ENCODE data around the gene ZNF157.
A peak's percentile ranks its signal among the peaks of the same experiment; 100 is the strongest.
"Not testable (repeated sequence)": the region's sequence is repeated elsewhere in the genome, so short reads cannot be mapped to it uniquely, and the experiment has no call there.

Gene ZNF157

DNA sequence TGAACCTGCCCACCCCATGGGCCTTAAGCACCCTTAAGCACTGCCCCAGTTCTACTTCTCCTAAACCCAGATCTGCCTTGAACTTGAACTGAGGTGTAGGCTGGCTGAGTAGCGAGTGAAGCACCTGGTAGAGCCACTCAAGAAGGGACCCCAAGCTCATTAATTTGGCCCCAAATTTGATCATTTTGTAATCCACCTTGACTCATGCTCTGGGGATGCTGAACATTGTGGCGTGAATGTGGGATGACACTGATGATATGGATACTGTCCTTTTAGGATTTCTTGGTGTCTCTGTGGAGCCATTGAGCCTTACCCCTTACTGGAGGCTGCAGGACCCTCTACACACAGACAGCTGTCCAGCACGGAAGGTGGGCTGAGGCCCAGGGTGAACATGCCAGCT, at the start of gene ZNF157:
TSS of gene ZNF157 (plus strand) at position 301 of the 400 bp plus-strand sequence. CDS start at position 392, 91 bp downstream.
- DNase-seq, result no peak

DNA sequence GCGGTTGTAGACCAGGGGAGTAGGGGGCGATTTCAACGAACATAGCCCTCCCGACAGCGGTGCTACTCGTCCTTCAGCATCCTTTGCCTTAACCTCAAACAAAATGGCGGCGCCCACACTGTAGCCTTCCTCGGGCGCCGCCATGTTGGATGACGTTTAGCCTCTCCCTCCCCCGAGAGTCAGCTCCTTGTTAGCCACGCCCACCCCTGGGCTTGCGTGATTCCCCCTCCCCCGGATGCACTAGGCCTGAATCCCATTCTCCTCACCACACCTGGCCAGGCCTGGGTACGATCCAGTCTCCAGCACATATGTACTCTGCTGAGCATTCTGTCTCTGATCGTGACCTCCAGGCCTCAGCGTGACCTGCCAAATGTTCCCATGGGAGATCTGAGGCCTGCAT, 49.0 kb upstream of the ZNF157 start:
- DNase-seq, result no peak

DNA sequence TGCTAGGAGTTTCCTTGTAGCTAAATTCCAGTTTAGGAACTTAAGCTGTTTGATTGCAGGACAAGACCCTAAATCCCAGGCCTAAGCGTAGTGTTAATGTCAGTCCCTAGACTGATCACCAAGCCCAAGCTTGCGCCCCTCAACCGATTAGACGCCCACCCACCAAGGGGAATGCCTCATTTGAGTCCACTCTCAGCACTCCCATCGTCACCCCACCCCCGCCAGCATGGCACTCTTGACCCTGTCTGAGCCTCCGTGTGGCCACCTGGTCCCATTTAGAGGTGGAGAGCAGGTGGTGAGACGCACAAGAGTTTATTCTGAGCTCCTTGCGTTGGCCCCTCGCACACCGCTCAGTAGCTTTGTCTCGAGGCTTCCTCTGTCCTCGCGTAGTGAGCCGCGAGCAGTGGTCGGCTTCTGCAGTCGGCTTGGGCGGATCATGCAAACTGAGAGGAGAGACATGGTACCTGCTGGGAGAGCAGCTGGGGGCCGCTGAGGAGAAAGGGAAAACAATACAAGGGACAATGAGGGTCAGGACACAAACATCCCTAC, 48.5 kb upstream of the ZNF157 start:
- no peak for DNase-seq

DNA sequence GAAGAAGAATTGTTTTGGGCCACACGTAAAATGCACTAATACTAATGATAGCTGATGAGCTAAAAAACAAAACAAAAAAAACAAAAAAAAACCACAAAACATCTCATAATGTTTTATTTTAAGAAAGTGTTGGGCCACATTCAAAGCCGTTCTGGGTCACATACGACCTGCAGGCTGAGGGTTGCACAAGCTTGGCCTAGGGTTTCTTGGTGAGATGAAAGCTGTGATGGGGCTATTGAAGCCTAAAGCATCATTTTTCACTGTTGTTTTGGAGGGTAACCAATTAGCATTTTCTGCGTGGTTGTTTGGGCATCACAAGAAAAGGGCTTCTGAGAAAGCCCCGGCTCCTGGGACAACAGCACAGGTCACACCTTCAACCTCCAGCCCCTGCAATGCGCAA, 42.5 kb upstream of the ZNF157 start:
- DNase-seq, result no peak

DNA sequence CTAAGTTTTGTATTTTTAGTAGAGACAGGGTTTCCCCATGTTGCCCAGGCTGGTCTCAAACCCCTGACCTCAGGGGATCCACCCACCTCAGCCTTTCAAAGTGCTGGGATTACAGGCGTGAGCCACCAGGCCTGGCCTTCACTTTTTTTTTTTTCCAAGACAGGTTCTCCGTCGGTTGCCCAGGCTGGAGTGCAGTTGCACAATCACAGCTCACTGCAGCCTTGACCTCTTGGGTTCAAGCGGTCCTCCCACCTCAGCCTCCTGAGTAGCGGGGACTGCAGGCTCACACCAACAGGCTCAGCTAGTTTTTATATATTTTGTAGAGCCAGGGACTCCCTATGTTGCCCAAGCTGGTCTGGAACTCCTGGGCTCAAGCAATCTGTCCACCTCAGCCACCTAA, 37.6 kb upstream of the ZNF157 start:
- DNase-seq, result not testable (repeated sequence)

DNA sequence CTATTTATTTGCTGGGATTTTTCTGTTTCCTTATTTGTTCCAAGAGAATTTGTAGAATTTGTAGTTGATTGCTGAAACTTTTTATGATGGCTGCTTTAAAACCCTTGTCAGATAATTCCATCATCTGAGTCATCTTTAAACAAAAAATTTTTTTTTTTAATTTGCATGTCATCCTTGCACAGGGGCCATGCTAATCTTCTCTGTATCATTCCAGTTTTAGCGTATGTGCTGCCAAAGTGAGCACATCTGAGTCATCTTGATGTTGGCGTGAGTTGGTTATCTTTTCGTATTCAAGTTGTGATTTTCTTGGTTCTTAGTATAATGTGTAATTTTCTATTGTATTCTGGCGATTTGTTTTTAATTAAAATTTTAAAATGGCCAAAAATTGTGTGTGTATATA, 18.7 kb upstream of the ZNF157 start:
- no peak for DNase-seq

DNA sequence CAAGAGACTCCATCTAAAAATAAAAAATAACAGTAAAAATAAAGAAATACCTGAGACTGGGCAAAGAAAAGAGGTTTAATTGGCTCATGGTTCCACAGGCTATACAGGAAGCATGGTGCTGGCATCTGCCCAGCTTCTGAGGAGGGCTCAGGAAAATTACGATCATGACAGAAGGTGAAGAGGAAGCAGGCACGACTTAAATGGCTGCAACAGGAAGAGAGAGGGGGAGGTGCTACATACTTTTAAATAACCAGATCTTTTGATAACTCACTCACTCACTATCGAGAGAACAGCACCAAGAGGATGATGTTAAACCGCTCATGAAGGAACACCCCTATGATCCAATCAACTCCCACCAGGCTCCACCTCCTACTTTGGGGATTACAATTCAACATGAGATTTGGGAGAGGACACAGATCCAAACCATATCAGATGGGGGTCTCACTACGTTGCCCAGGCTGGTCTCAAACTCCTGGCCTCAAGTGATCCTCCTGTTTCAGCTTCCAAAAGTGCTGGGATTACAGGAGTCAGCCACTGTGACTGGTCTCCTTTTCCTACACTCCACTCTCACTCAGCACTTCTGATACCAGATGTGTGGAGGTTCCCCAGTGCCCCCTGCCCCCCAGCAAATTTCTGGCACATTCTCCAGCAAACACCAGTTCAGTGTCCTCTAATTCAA, 11.9 kb upstream of the ZNF157 start:
- peak; percentile 14 to 49 for DNase-seq

DNA sequence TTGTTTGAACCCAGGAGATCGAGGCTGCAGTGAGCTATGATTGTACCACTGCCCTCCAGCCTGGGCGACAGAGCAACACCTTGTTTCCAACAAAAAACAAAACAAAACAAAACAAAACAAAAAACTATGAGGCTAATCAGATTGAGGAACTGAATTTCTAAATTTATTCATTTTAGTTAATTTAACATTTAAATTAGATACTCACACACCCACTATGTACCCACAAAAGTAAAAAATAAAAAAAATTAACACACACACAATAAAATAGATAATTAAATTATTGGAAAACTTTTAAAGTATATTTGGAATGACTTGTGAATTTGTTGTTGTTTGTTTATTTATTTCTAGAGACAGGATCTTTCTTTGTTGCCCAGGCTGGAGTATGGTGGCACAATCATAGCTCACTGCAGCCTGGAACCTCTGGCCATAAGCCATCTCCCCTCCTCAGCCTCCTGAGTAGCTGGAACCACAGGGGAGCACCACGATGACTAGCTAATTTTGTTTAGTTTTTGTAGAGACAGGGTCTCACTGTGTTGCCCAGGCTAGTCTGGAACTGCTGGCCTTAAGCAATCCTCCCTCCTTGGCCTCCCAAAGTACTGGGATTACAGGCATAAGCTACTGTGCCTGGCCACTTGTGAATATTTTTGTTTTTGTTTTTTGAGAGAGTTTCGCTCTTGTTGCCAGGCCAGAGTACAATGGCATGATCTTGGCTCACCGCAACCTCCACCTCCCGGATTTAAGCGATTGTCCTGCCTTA, 9.8 kb upstream of the ZNF157 start:
- DNase-seq, result no peak

DNA sequence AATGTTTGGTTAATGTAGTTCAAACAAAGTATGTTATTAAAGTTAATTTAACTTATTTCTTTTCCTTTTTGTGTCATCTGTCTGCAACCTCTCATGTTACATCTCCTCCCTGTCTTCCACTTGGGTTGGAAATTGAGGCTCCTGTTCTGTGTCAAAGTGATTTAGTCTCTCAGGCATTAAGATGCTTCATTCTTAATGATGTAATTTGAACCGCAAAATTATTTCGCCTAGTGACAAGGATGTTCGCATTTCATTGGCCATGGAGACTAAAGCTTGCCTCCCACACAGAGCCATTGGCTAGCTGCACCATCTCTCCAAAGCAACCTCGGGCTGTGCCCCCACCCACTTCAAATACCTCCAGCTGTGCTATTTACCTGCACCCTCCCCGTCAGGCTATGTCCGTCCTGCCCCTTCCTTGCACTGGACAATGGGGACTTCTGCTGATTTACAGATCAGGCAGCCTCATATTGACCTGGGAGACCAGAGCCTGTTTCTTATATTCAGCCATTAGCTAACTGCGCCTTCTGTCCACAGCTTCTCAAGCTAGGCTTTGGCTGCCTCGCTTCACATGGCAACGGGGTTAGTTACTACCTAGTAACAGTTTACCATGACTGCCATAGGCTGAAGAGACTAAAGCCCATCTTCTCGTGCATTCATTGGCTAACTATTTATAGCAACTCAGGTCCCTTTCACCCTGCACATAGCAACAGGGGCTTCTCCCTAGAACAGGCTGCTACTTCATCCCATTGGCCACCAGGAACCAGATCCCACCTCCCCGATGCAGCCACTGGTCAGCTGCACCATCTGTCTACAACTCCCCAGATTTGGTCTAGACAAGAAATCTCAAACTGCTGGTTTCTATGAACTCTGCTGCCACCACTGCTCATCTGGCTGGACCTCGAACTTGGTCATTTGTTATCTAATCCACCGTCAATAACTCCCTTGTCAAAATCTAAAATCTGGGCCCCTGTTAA, 8.6 kb upstream of the ZNF157 start:
- peak; percentile 74 to 87 for DNase-seq

DNA sequence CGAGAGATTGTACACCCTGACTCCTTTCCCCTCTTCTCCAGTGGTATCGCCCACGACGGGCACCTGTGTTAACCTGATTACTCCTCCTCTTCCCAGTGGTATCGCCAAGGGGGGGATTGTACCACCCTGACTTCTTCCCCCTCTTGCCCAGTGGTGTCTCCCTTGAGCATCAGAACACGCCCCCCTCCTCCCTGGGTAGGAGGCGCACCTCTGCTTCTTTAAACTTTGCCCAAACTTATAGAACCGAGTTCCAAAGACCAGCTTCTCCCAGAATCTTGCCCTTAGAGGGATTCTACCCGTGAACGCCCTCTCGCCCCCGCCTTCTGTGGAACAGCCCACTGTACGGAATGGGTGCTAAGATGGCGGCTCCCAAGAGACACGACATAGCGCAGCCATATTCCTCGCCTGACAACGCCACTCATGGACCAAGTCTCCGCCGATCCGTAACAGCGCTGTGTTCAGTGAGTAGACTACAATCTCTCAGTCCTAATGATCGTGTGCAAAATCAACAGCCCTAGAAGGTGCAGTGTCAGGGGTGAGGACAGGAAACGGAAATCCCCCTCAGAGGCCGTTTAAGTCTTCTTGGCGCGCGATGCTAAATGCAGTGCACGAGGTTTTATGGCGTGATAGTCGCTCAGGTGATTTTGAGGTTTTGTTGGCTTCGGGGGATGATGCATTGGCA, 4.2 kb upstream of the ZNF157 start:
- peak; percentile 81 for DNase-seq

DNA sequence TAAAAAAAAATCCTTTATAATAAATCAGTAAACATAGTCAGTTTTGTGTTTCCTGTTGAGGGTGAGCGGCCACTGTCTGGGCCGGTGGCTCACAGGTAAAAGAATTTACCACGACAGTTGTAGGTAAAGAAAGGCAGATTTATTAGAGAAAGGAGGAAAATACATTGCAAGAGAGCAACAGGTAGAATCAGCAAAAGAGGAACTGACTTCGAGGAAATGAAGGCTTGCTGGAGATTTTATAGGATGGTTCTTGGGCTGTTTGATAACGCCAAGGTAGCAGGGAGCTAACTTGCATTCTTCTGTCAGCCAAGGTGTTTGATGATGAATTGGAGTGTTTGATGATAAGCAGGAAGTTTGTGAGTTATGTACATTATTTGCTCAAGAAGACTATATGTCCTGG, 2.8 kb downstream of the ZNF157 start:
- DNase-seq, result no peak

DNA sequence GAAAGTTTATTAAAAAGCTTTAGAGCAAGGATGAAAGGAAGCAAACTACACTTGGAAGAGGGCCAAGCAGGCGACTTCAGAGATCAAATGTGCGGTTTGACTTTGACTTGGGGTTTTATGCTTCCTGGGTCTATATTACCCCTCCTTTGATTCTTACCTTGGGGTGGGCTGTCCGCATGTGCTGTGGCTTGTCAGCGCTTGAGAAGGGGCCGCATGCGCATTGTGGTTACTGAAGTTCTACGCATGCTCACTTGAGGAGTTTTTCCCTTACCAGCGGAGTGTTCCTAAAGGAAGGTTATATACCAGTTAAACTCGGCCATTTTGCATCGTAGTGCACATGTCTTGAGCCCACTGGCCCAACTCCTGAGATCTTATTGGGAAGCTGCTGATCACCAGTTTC, 9.9 kb downstream of the ZNF157 start:
- peak; percentile 85 for DNase-seq

DNA sequence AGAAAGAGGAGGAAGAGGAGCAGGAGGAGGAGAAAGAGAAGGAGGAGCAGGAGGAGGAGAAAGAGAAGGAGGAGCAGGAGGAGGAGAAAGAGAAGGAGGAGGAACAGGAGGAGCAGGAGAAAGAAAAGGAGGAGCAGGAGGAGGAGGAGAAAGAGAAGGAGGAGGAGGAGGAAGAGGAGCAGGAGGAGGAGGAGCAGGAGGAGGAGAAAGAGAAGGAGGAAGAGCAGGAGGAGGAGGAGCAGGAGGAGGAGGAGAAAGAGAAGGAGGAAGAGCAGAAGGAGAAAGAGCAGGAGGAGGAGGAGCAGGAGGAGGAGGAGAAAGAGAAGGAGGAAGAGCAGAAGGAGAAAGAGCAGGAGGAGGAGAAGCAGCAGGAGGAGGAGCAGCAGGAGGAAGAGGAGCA, 10.5 kb downstream of the ZNF157 start:
- not testable (repeated sequence) for DNase-seq

DNA sequence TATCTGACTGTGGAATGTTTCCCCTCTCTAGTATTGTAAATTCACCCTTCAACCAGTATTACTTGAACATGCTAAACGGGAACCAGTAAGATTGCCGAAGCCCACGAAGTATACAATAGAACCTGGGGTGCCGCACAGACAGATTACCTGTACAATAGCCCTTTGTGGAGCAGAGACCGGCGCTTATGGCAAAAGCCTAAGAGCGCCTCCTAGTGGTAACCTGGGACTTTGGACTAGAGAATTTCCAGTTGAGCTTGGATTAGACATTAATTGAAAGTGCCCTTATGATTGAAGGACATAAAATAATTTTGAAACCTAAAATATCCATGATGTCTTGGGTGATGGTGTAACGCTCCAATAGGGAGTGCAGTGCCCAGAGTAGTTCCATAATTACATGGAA, 14.1 kb downstream of the ZNF157 start:
- peak; percentile 77 to 81 for DNase-seq

DNA sequence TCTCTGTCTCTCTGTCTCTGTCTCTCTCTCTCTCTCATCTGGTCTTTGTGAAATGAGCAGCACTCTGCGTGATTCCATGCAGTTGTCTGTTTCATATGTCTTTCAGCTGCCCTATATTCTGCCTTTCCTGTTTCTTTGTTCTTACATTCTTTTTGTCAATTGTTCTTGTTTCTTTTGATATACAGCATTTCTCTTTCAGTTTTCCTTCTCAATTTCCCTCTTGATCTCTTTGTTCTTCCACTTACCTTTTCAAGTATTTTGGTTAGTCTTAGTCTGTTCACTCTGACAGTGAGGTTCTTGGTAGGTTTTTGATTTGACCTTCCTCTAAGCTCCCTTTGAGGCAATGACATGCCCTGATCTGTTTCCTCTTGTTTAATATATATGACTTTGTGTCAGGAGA, 20.4 kb downstream of the ZNF157 start:
- no peak for DNase-seq

DNA sequence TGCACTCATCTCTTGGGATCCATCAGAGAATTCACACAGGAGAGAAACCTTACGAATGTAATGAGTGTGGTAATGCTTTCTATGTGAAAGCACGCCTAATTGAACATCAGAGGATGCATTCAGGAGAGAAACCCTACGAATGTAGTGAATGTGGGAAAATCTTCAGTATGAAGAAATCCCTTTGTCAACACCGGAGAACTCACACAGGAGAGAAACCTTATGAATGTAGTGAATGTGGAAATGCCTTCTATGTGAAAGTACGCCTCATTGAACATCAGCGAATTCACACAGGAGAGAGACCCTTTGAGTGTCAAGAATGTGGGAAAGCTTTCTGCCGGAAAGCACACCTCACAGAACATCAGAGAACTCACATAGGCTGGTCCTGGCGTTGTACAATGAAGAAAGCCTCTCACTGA, 42.8 kb downstream of the ZNF157 start:
- no peak for DNase-seq

DNA sequence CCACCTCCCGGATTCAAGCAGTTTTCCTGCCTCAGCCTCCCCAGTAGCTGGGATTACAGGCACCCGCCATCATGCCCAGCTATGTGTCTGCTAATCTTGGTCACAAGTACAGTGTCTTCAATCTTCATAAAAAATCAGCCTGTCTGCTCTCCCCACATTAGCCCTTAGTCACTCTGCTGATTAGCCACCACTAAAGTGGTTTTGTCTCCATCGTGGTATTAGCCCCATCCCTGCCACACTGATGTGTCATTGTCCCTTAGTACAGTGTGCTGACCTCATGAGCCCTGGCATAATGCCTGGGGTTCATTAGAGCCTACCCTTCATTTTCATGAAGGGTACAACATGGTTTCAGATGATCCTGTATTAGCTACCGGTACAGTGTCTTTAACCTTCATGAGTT, 49.9 kb downstream of the ZNF157 start:
- no peak for DNase-seq

DNA sequence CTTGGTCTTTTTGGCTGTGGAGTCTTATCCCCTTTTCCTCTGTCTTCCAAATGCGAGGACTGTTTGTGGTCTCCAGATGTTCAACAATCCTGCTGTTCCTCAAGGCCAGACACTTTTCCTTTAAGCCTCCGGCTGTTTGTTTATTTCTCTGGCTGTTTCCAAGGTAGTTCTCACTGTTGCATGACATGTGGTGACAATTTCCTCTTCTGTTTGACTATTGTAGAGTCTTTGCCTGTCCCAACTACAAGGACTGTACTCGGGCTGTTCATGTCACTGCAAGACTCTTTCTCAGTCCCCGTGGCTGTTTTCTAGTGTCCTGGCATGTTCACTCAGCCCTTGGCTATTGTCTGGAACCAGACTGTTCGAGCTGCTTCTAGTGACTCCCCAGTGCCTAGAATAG, 50.6 kb downstream of the ZNF157 start:
- DNase-seq, result no peak

DNA sequence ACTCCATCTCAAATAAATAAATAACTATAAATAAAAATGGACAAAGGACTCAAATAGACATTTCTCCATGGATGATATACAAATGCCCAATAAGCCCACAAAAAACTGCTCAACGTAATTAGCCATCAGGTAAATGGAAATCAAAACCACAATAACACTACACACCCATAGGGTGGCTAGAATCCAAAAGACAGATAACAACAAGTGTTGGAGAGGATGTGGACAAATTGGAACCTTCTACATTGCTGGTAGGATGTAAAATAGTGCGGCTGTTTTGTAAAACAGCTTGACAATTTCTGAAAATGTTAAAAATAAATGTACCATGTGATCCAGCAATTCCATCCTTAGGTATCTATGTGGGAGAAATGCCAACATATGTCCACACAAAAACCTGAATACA, 52.1 kb downstream of the ZNF157 start:
- no peak for DNase-seq

DNA sequence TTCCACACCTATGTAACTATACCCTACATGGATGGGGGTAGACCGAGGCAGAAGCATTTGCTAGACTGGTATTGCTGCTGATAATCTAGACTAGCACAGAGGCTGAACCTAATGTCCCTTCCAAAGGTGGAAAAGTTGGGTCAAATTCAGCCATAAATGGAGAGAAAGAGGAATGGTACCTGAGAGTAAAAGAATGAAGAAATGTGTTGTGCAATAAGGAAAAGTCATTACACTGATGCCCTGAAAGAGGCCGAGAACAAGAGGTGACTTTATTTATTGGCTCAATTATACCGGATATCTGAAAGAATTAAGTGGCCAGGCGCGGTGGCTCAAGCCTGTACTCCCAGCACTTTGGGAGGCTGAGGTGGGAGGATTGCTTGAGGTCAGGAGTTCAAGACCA, 60.5 kb downstream of the ZNF157 start:
- DNase-seq, result no peak

DNA sequence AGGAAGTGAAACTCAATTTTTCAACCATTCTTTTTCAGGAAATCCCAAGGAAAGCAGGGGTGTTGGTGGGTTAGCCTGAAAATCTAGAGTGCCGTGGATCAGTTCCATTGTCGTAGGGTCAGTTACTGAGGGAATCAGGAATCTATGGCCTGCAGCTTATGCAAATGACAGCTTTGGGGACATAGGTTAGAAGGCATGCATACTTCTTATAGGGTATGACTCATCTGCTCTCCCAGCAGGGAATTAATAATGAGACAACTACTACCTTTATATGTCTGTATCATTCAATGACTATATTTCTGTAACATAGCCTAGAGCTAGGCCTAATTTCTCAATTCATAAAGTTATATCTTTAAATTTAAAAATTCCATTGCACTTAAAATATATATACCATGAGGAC, 76.1 kb downstream of the ZNF157 start:
- no peak for DNase-seq

DNA sequence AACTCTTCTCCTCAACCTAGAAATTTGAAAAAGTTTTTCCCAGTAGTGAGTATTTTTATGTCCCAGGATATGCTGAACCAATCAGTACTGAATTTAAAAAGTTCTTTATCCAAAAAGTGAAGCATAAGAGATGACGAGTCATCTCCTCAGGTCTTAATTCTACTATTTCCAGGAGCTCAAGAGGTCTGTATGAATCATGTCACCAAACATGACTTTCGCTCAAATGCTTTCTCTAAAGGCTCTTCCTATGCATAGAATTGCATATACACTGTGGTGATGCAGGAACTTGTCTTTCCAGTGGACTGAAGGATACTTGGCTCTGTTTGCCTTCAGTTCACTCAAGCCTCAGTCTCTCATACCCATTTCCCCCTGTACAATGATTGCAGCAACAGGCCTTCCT, 76.6 kb downstream of the ZNF157 start:
- no peak for DNase-seq

DNA sequence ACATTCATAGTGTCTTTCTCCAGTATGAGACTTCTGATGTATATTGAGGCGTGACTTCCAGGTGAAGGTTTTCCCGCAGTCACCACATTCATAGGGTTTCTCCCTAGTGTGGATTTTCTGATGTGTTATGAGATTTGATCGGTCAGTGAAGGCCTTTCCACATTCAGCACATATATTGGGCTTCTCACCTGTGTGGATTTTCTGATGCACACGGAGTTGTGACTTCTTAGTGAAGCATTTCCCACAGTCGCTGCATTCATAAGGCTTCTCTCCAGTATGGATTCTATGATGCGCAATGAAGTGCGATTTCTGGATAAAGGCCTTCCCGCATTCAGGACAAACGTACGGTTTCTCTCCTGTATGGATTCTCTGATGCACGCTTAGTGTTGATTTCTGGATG, 77.2 kb downstream of the ZNF157 start:
- DNase-seq, result no peak
